ENCODE measurements around the gene KRT2.

DNA sequence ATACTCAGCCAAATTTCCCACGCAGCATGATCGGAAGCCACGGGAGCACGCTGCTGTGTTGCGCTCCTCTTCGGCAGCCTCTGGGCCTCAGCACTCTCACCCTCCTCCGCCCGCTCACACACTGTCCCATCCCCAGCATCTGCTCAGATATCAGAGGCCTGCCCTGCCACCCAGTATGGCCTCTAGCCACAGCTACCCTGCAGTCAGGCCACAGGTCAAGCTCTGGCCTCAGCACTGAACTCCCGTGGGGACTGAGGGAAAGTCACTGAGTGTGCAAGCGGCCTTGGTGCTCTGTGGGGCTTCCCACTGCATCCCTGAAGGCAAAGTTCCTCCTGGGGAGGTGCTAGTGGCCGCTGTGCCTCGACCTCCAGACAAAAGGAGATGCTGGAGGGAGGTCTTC, 49.3 kb upstream of the KRT2 start:
- TF ChIP-seq, protein P1, sequence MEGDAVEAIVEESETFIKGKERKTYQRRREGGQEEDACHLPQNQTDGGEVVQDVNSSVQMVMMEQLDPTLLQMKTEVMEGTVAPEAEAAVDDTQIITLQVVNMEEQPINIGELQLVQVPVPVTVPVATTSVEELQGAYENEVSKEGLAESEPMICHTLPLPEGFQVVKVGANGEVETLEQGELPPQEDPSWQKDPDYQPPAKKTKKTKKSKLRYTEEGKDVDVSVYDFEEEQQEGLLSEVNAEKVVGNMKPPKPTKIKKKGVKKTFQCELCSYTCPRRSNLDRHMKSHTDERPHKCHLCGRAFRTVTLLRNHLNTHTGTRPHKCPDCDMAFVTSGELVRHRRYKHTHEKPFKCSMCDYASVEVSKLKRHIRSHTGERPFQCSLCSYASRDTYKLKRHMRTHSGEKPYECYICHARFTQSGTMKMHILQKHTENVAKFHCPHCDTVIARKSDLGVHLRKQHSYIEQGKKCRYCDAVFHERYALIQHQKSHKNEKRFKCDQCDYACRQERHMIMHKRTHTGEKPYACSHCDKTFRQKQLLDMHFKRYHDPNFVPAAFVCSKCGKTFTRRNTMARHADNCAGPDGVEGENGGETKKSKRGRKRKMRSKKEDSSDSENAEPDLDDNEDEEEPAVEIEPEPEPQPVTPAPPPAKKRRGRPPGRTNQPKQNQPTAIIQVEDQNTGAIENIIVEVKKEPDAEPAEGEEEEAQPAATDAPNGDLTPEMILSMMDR (conservative IDR thresholded peaks at IDR 0.05 in 1 of 2, IDR thresholded peaks at IDR 0.05 in 1 of 2; ENCODE audit: extremely low read depth in 1 of 2, insufficient read depth in 1 of 2, low read depth in 1 of 2, low read length in 2 of 2): no peak
- no peak for TF ChIP-seq EZH2 (IDR thresholded peaks at IDR 0.05; ENCODE audit: borderline replicate concordance, low read length)

Measured in mammary epithelial cell (primary cell).